ENCODE measurements around the gene CSMD2. TPM values are rescaled to one million over a fixed set of nuclear protein-coding genes. Genes with fewer than 3 reads are reported as not detected.

CSMD2 gene
- total RNA-seq, 1 donor from 2014 or later, result 0.75 TPM

DNA sequence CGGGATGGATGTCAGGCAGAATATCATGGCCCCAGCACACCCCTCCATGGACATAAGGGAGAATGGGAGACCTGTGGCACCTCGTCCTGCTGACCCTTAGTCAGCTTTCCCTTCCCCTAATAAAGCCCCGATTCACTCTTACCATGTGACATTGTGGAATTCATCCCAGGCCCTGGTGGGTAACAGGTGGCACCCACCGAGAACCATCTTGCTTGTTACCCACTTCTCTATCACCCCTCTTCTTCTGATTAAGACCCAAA lies 32.9 kb downstream of the CSMD2 start:
- Histone ChIP-seq H3K27me3 (ENCODE audit: control insufficient read depth, insufficient read depth, low read length) (no peaks in the 10 kb centered on the region), H3K4me3 (ENCODE audit: low read depth, low read length) (no peak overlapping the region), H3K36me3 (ENCODE audit: control insufficient read depth, insufficient read depth, low read length) (no peaks in the 10 kb centered on the region)
- TF ChIP-seq, protein P1, sequence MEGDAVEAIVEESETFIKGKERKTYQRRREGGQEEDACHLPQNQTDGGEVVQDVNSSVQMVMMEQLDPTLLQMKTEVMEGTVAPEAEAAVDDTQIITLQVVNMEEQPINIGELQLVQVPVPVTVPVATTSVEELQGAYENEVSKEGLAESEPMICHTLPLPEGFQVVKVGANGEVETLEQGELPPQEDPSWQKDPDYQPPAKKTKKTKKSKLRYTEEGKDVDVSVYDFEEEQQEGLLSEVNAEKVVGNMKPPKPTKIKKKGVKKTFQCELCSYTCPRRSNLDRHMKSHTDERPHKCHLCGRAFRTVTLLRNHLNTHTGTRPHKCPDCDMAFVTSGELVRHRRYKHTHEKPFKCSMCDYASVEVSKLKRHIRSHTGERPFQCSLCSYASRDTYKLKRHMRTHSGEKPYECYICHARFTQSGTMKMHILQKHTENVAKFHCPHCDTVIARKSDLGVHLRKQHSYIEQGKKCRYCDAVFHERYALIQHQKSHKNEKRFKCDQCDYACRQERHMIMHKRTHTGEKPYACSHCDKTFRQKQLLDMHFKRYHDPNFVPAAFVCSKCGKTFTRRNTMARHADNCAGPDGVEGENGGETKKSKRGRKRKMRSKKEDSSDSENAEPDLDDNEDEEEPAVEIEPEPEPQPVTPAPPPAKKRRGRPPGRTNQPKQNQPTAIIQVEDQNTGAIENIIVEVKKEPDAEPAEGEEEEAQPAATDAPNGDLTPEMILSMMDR (IDR thresholded peaks at IDR 0.05; ENCODE audit: insufficient read depth, low read length, poor library complexity, severe bottlenecking), result no peak
- DNase-seq (ENCODE audit: low read depth), result no peak

DNA sequence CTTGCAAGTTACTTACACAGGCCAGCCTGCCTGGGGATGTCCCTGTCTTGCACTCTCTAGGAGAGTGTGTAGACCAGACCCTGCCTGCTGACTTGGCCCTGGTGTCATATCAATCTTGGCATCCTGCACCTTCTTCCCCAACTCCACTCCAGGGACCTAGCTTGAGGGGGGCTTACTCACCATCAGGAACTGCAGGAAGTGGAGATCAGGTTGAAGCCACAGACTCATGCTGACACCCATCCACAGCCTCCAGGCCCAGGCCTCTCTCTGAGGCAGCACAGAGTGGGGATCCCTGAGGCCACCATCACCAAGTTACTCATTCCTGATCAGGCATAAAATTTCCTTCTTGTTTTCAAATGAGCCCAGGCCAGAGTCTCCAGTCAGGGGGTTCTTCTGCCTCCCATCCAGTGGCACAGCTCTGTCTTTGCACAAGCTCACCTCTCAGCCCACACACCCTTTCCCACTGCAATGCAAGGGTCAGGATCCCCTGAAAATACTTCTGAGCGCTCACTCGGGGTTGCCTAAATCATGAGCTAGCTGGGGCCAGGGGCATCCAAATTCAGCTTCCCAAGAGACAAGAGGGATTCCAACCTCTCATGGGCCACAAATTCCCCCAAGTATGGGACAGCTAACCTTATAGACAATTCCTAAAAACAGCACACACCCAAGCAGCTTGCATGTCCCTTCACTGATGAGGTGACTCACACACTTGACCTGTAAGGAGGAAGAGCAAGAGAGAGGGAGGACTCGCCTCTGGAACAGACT lies 33.5 kb downstream of the CSMD2 start:
- no peak overlapping the region for H3K4me3 ChIP-seq (ENCODE audit: low read depth, low read length)
- no peaks in the 10 kb centered on the region for H3K36me3 ChIP-seq (ENCODE audit: control insufficient read depth, insufficient read depth, low read length)
- H3K27me3 ChIP-seq (ENCODE audit: control insufficient read depth, insufficient read depth, low read length), result no peaks in the 10 kb centered on the region
- TF ChIP-seq, protein P1 (IDR thresholded peaks at IDR 0.05; ENCODE audit: insufficient read depth, low read length, poor library complexity, severe bottlenecking), result no peak
- no peak for DNase-seq (ENCODE audit: low read depth)

DNA sequence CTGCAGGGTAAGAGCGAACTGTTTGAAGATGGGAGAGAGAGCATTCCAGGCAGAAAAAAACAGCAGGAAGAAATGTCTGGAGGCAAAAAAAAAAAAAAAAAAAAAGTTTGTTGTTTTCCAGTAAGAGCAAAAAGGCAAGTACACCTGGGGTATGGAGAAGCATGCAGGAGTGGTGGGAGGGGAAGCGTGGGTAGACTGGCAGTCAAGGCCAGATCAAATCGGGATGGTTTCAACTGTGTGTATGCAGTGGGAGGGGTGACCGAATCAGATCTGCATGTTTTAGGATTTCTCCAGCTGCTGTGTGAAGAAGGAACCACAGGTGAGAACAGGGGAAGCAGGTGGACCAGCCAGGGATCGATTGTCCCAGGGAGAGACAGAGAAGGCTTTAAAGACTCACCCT lies 34.7 kb downstream of the CSMD2 start:
- TF ChIP-seq, protein P1 (IDR thresholded peaks at IDR 0.05; ENCODE audit: insufficient read depth, low read length, poor library complexity, severe bottlenecking), result no peak
- DNase-seq (ENCODE audit: low read depth), result no peak
- no peaks in the 10 kb centered on the region for H3K27me3 ChIP-seq (ENCODE audit: control insufficient read depth, insufficient read depth, low read length)
- no peak overlapping the region for H3K4me3 ChIP-seq (ENCODE audit: low read depth, low read length)
- H3K36me3 ChIP-seq (ENCODE audit: control insufficient read depth, insufficient read depth, low read length), result no peaks in the 10 kb centered on the region

DNA sequence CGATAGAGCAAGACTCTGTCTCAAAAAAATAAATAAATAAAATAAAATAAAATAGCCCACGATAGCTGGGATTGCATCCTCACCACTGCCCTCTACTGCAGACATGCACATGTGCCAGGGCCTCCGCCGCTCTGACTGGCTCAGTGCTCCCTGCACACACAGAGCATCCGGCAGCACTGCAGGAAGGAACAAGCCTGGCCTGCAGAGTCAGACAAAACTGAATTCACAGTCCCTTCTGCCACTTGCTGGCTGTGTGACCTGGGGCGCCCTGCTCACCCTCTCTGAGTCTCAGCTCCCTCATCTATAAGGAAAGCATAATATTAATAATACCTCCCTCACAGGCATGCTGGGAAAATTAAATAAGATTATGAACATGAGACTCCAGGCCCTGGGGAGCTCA lies 35.4 kb downstream of the CSMD2 start:
- TF ChIP-seq, protein P1 (IDR thresholded peaks at IDR 0.05; ENCODE audit: insufficient read depth, low read length, poor library complexity, severe bottlenecking), result no peak
- Histone ChIP-seq H3K4me3 (ENCODE audit: low read depth, low read length) (no peak overlapping the region), H3K27me3 (ENCODE audit: control insufficient read depth, insufficient read depth, low read length) (no peaks in the 10 kb centered on the region), H3K36me3 (ENCODE audit: control insufficient read depth, insufficient read depth, low read length) (no peaks in the 10 kb centered on the region)
- DNase-seq (ENCODE audit: low read depth), result no peak

DNA sequence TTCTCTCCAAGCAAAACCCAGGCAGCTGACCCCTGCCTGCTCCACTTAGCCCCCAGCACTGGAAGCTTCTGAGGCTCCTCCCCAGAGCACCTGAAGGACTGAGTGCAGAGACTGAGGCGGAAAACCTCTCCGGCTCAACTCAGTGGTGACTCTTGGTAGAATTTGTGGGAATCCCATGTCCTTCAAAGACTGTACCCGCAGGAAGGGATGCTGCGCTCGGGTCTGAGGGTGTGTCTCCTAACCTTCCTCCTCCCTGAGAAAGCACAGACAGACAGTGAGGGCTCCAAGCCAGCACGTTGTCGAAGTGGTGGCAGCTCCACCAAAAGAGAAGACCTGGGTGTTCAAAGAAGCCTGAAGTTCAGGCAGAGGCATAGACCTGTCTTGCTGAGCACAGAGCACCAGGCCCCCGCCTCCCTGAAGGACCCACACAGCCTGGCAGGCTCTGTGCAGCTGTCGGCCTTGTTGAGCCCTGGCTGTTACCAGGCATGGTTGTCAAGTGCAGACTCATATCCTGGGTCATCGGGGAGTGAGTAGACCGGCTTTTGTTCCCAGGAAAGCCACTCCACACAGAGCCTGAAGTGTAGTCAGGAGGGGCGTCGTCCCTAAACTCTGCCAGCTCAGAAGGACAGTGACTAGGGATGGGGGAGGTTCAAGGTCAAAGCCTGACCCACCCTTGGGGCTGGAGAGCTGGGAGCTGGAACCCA lies 36.7 kb downstream of the CSMD2 start:
- Histone ChIP-seq H3K27me3 (ENCODE audit: control insufficient read depth, insufficient read depth, low read length) (no peaks in the 10 kb centered on the region), H3K4me3 (ENCODE audit: low read depth, low read length) (no peak overlapping the region), H3K36me3 (ENCODE audit: control insufficient read depth, insufficient read depth, low read length) (no peaks in the 10 kb centered on the region)
- TF ChIP-seq, protein P1 (IDR thresholded peaks at IDR 0.05; ENCODE audit: insufficient read depth, low read length, poor library complexity, severe bottlenecking), result no peak
- no peak for DNase-seq (ENCODE audit: low read depth)
